NCI-H82 treated with DMSO at 0.1 percent for 48 hours (cell line): ENCODE data around the gene NATD1.

Source experiments
- DNase-seq: peaks from one replicate; lab custom pipeline; 2025; ENCODE audit not compliant: unreplicated experiment; lab: John Stamatoyannopoulos, UW

Gene NATD1

GRCh38 chr17:21247552-21248258 lies 5.5 kb downstream of the NATD1 start:
- no peak for DNase-seq

DNA sequence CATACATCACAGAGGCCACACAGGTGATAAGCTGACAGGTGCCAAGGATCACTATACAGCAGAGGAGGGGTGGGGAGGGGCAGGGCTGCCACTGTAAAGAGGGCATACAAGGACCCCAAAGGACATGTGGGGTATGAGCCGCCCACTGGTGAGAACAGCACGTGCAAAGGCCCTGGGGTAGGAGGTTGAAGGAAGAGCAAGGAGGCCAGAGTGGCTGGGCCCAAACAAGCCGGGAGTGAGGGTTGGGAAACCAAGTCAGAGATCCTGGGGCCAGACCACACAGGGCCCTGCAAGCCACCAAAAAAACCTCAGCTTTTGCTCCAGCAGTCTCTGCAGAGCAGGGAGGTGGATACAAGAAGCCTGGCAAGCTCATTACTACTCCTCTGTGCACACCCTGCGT lies 6.5 kb downstream of the NATD1 start:
- DNase-seq: no peak

- DNase-seq: no peak
These were observed 7.5 kb downstream of the NATD1 start for GRCh38 chr17:21245639-21246084.

- no peak for DNase-seq
These were observed 9.5 kb downstream of the NATD1 start for GRCh38 chr17:21243516-21244303.

- no peak for DNase-seq
These were observed 10.3 kb downstream of the NATD1 start for GRCh38 chr17:21242780-21243515.

DNA sequence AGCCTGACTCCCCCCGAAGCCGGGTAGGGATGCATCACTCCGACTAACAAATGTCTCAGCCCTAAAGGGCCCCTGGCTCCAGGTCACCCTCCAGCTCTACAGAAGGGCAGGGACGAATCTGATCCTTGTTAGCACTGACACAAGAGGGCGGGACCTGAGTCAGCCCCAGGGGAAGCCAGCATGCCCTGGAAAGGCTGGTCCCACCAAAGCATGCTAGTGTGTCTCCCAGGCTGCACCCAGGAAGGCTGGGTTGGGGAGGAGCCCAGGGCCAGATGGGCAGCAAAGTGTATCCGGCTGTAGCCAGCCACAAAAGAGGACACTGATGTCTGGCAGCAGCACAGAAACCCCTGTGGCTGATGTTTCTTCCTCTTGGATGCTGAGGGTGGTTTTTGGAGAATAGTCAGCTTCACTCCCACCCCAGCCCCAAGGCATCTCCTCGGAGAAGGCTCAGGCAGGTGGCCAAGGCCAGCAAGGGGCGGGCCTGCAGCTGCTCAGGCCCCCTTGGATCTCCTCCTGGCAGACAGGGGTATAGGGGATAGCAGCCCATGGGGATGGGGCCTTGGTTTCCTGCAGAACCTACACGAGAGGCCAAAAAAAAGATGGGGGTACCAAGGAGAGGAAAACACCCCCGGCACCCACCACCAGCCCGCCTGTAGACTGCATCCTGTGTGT lies 11.0 kb downstream of the NATD1 start:
- no peak for DNase-seq

GRCh38 chr17:21241564-21241963 lies 11.6 kb downstream of the NATD1 start:
- DNase-seq: no peak

GRCh38 chr17:21240369-21241055 lies 12.7 kb downstream of the NATD1 start:
- no peak for DNase-seq

DNA sequence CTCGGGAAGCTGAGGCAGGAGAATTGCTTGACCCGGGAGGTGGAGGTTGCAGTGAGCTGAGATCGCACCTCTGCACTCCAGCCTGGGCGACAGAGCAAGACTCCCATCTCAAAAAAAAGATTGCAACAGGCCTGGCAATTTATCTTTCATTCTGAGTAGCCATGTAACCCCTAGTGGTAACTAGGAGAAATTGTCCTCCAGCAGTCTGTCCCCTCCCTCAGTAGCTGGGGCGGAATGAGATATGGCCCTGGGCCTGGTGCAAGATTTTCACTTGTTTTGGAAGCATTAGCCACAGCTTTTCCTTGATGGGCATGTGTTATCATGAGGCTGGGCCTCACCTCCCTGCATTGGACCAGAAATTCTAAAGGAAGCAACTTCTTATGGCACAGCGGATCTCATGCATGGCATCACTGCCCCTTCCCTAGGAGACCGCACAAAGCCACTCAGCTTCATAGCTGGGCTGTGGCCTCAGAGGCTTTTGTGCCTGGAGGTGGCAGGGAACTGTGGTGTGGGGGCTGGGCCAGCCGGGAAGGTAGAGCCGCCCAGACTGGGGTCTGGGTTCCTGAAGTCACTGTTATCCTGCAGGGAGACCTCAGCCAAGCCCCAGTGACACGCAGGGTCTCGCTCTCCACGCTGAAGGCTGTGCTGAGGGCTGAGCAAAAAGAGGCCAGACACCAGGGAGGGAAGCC lies 13.4 kb downstream of the NATD1 start:
- DNase-seq: peak; percentile 11

GRCh38 chr17:21235921-21236320 lies 17.3 kb downstream of the NATD1 start:
- no peak for DNase-seq

DNA sequence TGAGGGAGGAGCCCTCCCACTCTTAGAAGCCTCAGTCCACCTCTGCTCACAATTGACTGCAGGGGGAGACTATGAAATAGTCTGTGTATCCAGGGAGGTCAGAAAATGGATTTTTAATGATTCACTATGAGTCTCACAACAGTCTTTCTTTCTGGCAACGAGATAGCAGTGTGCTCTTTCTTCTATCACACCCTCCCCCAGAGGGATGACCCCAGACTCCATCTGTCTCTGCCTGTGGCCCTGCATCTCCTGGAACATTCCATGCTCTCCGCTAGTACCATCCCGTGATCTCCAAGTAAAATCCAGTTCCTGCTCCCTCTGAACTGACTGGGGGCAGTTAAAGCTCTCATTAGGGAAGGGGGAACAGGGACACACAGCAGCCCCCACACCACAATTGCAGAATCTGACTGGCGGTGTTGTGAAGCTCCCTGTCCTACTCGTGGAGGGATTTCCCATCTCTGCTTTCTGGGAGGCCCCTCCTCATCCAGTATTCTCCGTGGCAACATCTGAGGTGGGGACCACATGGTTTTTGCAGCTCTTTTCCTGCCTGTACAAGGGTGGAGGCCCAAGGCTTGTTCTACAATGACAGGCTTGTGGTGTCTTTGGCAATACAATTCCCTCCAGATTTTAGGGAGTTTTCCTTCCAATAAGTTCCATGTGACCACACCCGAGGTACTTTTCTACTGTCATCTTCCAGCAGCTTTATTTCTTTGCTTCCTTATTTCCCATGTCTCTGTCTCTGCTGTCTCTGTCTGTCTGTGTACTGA lies 19.4 kb downstream of the NATD1 start:
- no peak for DNase-seq

DNA sequence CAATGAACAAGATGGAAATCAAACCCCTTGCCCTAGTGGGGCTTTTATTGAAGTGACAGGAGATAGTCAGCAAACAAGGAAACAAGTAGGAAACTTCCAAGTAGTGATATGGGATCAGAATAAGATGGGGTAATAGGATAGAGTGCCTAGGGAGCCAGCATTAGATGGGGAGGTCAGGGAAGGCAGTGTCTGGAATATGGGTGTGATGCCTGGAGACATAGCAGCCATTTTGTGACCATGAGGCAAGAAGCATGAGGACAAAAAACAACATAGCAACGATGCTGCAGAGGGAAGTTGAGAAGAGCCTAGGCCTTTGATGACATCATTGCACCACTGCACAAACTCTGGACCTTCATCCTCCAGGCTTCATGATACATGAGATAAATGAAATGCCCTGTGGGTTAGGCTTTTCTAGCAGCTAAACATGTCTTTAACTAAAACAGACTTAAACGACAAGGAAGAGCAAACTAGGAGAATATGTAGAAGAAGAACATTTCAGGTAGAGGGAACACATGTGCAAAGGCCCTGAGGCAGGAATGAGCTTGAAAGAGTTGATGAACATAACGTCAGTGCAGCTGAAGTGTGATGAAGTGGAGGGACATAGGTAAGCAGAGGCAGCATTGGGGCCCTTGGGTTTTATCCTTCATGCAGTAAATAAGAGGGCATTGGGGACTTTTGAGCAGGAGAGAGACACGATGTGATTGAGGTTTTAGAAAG lies 21.0 kb downstream of the NATD1 start:
- DNase-seq: no peak

DNA sequence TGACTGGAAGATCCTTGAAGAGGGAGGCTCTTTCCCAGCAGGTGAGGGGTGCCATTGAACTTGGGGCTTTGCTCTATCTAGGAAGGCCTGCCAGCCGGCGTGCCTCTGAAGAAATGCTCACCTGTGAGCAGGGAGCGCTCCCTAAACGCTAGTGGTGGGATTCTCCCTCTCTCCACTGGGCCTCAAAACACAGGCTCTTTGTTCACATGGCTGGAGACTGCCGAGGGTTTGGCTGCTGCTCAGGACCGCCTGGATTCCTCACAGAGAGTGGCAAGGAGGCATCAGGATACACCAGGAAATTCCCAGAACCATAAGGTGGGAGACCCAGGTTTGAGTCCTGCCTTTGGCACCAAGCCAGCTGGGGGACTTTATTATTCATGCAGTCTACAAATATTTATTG lies 21.7 kb downstream of the NATD1 start:
- no peak for DNase-seq

GRCh38 chr17:21228845-21229244 lies 24.4 kb downstream of the NATD1 start:
- DNase-seq: no peak

GRCh38 chr17:21228111-21228510 lies 25.1 kb downstream of the NATD1 start:
- DNase-seq: no peak

GRCh38 chr17:21227277-21227676 lies 25.9 kb downstream of the NATD1 start:
- peak; percentile 72 for DNase-seq

DNA sequence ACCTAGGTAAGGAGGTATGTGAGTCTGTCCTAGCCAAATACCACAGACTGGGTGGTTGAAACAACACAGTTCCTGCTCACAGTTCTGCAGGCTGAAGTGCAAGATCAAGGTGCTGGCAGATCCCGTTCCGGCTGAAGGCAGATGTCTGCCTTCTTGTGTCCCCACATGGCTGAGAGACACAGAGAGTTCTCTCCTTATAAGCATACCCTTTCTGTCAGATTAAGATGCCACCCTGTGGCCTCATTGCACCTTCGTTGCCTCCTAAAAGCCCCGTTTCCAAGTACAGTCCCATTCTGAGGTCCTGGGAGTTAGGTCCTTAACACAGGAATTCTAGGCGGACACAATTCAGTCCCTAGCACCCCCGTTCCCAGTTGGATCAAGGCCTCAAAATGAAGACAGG lies 30.1 kb downstream of the NATD1 start:
- DNase-seq: no peak

DNA sequence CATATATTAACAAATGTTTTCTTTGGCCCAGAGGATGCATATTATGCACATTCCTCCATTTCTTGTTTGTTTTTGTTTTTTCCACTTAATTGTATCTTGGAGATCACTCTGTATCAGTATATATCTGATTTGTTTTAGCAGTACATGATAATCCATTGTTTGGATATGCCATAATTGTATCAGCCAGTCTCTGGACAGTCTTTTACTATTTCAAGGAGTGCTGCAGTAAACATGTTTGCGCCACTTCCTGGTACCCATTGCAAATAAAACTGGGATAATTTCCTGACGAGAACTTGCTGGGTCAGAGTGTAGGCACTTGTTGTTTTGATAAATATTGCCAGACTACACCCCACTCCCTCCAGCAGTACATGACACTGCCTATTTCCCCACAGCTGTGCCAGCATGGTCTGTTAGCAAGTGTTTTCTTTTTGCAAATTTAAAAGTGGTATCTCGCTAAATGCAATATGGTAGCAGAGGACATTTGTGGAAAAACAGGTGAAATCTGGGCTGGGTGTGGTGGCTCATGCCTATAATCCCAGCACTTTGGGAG lies 34.3 kb downstream of the NATD1 start:
- no peak for DNase-seq
